Stimulated activated CD8-positive, alpha-beta memory T cell treated with anti-CD3 and anti-CD28 coated beads, Interleukin-7, amount 100 ng/mL, for 48 hours (primary cell): Measurements from ENCODE around the gene RPTOR.
"Not testable (repeated sequence)": the region's sequence is repeated elsewhere in the genome, so short reads cannot be mapped to it uniquely, and the experiment has no call there.

Source experiments
- DNase-seq, 2 donors: peaks; one replicate each; pipeline ENCODE4 v3.0.0-alpha.2; 2020; ENCODE audit warnings: low read depth in 1 of 2; ENCODE audit errors: extremely low read depth in 1 of 2

The RPTOR gene

DNA sequence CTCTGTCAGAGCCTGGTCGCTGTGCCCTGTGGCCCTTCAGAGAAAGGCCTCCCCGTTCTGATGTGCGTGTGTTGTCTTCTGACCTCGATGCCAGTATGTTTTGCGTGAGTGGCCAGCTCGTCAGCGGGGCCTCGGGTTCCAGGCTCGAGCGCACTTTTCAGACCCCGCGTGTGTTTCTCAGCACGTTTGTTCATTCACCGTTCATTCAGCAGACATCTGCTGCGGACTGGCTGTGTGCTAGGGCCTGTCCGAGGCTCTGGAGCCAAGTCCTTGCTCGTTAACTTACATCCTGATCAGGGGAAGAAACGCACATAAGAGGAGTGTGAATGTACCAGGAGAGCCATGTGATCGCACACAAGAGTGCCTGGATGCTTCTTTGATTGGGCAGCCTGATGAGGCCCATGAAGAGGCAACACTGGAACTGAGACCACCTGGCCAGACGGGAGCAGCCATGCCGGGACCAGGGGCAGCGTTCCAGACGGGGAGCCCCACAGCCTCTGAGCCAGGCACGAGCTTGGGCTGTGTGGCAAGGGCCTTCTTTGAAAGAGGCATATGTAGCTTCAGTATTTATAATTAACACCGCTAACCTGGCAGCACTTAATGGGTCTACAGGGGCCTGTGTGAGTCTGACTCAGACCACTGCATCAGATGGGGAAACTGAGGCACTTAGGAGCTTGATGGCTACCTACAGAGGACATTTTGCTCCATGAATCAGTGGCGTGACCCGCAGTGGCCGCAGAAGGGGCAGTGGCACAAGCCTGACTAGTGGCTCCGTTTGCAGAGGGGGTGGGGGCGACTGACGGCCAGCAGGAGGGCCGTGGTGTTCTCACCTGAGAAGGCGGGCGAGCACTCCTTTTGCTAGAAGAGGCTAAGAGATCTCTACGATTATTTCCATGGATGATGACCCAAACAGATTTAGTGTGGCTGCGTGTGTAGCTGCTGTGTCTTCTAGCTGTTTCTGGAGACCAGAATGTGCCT is 259.1 kb downstream of the RPTOR start:
- no peak for DNase-seq

DNA sequence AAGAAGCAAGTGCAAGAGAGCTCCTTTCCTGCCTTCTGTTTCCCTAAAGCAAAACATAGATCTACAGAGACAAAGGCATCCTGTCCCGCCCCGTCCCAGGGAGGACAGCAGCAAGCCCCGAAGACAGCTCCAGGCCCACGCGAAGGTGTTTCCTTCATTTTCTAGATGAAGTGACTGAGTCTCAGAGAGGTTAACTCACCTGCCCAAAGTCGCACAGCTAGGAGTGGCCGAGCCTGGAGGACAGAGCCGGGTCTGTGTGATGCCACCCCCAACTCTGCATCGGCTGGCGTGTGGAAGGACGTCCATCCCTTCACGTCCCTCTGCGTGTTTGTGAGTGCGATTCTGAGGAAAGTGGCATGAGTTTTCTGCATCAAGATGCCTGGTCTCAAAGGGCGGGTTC is 259.8 kb downstream of the RPTOR start:
- DNase-seq, result no peak

DNA sequence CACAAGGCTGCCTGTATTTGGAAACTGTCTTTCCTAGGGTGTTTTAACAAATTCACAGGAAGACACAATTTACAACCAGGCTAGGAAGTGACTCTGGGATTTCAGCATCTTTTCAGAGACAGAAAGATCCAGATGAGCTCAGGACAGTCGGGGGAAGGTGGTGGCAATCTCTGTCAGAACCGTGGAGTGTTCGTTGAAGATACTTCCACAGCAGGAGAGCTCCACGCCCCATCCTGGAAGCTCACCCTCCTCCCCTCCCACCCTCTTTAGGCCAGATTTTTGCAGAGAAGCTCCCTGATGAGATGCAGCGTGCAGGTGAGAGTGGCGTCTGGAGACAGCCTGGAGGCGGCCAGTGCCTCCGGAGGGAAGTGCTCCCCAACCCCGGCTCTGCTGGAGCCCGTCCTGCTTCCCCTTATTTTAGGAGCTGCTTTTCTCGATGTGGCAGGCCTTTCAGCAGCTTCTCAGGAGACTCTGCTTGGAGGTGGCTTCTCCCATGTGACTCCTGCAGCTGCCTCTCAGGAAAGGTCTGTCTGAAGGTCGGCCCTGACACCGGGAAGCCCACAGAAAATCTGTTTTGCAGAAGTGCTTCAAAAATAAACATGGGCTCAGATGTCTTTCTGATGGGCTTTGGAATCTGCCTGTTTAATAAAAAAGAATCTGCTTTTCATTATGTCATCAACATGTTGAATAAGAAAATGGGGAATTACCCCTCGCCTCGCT is 260.6 kb downstream of the RPTOR start:
- no peak for DNase-seq

DNA sequence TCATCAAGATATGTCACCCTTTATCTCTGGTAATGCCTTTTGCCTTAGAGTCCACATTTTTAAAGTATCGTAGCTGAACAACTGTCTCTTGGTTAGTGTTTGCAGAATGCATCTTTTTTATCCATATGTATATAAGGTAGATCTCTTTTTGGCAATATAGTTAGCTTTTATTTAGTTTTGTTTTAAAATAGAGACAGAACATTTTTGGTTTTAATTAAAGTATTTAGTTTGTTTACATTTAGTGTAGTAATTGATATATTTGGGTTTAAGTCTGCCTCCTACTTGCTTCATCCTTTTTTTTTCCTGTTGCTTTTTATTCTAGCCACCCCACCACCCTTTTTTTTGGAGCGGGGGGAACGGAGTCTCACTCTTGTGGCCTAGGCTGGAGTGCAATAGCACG is 262.4 kb downstream of the RPTOR start:
- DNase-seq, result no peak

DNA sequence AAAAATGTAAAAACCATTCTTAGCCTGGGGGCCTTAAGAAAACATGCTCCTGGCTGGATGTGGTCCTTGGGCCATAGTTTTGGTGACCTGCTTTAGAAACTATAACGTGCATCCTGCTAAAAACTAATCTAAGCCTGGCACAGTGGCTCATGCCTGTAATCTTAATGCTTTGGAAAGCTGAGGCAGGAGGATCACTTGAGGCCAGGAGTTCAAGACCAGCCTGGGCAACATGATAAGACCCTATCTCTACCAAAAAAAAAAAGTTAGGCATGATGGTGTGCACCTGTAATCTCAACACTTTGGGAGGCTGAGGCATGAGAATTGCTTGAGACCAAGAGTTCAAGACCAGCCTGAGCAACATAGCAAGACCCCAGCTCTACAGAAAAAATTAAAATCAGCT is 263.2 kb downstream of the RPTOR start:
- DNase-seq, result no peak

DNA sequence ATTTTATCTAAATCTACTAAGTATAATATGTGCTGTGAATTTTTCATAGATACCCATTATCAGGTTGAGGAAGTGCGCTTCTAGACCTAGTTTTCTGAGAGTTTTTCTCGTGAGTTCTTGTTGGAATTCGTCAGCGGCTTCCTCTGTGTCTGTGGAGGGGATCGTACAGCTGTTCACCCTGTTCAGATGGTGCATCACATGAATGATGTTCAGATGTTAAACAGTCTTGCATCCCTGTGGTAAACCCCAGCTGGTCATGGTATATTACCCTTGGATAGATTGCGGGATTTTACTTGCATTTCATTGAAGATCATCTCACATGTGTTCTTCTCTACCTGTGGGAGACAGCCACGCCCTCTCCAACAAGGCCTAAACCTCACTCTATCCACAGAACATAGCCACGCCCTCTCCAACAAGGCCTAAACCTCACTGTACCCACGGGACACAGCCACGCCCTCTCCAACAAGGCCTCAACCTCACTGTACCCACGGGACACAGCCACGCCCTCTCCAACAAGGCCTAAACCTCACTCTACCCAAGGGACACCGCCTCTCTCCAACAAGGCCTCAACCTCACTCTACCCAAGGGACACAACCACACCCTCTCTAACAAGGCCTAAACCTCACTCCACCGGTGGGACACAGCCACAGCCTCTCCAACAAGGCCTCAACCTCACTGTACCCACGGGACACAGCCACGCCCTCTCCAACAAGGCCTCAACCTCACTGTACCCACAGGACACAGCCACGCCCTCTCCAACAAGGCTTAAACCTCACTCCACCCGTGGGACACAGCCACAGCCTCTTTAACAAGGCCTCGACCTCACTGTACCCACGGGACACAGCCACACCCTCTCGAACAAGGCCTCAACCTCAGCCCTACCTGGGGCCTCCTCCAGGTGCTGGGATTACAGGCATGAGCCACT is 266.8 kb downstream of the RPTOR start:
- DNase-seq, result no peak

DNA sequence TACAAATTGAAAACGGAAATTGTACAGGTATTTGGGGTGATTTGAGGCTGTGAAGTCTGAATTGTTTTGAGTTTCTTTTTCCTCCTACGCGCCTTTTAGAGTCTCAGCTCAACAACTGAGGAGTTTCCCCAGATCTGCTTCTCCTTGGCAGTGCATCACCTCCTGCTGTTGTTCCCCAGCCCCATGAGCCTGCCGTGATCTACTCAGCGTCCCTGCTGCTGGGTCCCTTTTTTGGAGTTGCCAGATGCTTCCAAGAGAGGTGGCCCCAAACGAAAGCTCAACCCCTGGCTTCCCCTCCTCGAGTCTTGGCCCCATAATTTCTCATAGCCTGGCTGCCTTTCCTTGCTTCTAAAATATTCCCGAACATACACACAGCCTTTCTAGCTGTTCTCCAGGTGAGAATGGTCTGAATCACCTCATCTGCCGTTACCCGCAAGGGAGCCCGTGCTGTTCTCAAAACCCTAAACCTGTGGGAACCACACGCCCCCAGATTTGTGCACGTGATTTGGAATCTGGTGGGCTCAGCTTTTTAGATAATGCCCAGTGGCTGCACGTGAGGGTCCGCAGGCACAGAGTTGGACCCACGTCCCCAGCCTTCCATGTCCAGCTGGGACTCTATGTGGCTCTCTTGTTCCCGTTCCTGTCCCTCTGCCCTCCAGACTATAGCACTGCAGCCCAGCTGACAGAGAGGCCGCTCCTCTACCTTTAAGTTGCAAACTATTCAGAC is 267.9 kb downstream of the RPTOR start:
- DNase-seq, result no peak

DNA sequence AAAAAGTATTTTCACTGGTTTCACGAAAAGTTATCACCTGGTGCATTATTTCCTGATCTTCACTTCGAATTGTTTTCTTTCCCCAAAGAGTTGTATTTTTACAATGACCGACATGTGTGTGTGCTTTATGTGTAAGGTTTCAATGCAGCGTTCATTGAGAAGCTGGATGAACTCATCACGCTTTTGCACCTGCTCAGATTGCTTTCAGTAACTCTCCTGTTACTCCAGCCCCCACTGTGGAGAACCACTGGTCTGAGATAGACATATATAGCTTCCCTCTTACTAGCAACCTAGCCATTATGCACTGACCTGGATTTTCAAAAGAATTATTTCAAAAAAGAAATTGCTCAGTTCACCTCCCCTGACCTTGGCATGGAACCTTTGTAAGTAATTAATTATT is 268.7 kb downstream of the RPTOR start:
- DNase-seq, result no peak

DNA sequence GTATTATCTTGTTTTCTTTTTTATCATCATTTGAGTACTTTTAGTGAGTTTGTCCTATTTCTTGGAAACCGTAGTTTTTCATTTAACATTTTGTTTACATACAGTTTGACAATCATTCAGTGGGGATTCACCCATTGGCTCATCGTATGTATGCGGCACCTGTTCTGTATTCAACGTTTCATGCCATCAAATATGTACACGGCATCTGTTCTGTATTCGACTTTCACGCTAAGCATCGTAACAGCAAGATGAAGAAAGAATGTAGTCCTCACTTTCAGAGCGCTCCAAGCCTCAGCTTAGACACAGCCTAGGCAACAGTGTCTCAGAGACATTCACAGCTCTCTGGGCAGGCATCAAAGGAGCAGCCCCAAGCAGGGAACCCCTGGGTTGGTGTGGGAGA is 269.9 kb downstream of the RPTOR start:
- DNase-seq, result no peak

DNA sequence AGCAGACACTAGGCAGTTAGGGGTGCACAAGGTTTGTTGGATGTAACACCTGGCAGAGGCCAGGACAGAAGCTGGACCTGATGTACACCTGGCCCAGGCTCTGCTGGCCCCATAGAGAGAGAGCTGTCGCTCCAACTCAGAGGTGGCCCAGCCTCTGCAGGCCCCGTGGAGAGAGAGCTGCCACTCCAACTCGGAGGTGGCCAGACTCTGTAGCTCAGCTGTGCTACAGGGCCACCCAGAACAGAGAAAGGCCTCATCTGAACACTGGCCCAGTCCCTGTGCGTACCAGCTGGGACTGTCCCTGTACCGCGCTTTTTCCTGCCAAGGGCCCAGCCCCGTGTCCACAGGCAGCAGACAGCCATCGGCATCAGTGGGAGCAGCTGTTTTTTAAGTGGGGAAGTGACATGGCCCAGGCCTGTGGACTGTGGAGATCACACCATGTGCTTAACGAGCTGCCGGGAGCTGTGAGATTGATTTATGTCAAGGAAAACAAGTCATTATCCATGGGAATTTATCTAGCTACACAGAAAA is 270.6 kb downstream of the RPTOR start:
- DNase-seq, result no peak

DNA sequence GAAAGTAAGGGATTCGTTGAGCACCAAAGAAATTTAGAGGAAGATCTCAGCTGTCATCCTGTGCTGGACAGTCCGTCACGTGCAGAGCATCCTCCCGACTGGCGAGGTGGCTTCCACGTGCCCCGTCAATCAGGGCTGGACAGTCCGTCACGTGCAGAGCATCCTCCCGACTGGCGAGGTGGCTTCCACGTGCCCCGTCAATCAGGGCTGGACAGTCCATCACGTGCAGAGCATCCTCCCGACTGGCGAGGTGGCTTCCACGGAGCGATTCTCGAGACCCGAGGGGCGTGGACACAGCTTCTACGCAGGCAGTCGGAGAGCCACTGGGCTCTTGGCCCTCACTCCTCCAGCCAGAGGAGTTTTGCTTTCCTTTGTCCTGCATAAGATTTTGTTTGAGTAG is 271.1 kb downstream of the RPTOR start:
- not testable (repeated sequence) for DNase-seq

DNA sequence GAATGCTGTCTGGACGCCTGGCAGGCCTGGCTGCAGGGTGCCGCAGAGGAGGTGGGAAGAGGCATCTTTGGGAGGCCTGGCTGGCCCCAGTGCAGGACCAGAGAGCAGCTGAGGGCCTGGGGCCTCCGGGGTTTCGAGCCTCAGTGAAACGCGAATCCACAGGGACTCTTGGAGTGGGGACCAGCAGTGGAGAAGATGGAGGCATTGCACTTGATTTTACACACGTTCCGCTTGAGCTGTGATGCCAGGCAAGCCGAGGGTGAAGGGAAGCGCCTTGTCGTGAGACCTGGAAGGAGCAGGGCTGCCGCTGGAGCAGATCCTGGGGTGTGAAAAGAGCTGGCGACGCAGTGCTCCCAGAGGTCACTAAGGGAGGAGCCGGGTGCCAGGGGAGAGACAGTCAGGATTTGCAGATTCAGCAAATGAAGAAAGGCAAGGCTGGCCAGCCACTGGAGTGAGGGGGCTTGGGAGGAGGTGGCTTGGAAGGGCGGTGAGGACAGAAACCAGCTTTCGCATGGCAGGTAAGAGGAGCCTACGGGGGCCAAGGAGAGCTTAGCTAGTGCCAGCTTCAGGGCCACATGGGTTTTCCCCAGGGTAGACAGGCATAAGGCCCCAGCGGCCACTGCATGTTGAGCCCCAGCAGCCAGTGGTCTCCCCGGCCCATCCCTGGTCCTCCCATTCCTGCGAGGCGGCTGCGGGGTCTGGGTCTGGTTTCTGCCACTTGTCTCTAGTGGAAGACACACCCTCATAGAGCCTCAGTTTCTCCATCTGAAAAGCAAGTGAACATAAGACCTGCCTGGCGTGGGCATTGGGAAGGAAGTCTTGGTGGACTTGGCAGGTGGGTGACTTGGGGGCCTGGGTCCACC is 271.8 kb downstream of the RPTOR start:
- no peak for DNase-seq

DNA sequence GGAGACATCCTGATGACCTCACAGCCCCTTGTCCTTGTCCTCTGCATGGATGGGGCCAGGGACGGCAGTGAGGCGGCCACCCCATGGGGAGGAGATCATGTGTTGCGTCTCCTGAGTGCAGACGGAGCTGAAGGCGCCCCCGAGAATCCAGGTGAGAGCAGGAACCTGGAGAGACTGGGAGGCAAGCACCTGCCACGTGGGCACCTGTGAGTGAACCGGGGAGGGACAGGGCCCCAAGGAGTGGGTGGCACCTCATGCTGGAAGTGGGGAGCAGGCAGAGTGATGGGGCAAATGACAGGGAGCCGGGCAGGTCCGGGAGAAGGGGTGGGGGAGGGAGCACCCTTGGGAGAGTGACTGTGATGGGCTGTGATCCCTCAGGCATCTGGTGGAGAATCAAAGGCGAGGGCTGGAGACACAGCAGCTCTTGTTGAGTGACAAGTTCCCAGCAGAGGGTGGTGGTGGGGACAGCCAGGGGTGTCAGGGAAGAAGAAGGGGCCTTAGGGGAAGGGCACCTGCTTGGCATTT is 272.7 kb downstream of the RPTOR start:
- no peak for DNase-seq

DNA sequence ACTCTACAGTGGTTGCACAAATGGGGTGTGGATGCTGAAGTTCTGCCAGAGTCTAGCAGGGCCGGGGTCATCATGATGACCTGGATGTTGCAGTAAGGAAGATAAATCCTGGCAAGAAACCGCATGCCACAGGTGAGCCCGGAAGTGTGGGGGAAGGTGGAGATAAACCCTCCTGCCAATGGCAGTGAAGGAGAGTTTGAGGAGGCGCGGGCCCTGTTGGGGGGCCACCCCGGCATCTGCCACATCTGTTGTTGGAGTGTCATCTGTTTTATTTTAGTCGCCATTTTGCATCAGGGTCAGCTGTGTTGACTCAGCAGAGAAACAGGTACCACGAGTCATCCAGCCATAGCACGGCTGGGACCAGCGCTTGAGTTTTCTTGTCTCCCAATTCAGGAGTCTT is 273.2 kb downstream of the RPTOR start:
- DNase-seq, result no peak

DNA sequence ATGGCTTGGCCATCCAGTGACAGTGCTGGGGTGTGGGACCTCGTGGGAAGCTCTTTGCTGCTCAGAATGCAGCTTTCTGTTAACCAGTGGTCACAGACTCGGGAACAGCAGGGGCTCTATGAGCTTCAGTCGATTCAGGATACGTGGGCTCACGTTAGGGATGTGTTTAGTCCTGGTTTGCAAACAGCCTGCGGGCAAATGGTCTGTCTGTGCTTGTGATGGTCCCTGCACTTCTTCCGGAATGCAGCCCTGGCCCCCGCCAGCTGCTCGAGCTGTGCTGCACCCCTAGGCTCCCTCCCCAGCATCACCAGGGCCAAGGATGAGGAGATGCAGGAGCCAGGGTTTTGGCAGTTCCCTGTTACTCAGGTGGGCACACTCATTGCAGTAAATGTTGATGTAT is 274.2 kb downstream of the RPTOR start:
- DNase-seq, result no peak

DNA sequence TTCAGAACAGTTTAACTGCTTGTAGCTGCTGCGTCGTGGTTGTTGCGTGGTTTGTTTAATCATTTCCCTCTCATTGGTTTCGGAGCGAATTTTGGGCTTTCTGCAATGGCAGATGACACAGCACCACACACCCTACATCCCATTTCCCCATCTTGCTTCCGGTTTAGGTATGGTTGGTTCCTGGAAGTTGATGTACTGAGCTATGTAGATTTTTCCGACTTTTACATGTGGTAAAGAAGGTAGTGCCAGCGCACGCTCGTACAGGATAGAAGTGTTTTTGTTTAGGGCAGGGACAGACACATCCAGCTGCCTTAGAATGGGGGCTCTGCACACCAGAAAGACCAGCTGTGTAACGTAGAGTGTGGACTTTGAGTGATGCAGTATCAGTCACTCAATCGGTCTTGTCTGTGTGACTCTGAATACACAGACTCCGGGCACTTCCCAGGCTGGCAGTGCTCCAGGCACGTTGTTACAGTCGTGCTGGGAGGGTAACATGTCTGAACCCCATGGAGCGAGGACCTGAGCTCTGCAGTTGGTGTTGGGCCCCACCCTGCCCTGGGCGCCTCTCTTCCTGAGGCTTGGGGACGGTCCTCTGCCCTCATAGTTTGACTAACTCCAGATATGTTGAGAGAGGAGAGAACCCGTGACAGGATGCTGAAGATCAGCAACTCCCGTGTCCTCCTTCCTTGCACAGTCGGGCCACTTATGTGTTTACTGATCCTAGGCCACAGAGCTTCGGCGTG is 275.0 kb downstream of the RPTOR start:
- DNase-seq, result no peak

DNA sequence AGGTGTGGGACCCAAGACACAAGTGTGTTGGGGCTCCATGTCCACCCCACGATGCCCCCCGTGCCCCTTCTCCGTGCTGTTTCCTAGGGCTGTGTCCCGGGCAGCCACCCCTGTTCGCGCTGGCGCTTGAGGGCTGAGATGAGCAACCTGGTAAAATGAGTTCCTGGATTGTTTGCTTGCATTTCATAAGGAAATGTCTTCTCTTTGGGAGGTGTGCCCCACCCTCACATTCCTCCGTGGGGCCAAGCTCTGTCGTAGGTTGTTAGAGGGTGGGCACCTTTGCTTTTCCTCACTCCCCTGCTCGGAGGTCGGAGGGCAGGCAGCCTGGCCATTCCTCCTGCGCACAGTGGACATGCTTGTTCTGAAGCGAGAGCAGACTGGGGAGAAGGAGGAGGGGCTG is 275.7 kb downstream of the RPTOR start:
- DNase-seq, result no peak

DNA sequence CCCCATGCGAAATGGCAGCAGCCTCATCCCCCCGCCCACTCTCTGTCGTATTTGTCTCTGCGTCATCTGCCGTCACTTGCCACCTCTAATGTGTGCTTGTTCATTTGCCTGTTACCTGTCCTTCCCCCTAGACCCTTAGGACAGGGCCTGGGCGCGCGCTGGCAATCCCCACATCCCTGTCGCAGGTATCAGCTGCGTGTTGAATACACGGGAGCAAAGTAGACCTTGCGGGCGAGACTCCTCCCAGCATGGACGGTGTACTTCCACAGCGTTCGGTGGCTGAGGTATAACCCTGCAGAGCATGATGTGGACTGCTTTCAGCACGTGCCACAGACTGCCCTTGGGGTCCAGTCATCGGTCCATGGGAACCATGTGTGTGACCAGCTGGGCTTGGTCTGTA is 276.9 kb downstream of the RPTOR start:
- DNase-seq, result no peak
